ENCODE results near the gene SPRYD3.
"Not testable (repeated sequence)": the region's sequence is repeated elsewhere in the genome, so short reads cannot be mapped to it uniquely, and the experiment has no call there.

The SPRYD3 gene

GRCh38 chr12:53118751-53119300 lies 39.6 kb upstream of the SPRYD3 start:
- TF ChIP-seq, protein P1, sequence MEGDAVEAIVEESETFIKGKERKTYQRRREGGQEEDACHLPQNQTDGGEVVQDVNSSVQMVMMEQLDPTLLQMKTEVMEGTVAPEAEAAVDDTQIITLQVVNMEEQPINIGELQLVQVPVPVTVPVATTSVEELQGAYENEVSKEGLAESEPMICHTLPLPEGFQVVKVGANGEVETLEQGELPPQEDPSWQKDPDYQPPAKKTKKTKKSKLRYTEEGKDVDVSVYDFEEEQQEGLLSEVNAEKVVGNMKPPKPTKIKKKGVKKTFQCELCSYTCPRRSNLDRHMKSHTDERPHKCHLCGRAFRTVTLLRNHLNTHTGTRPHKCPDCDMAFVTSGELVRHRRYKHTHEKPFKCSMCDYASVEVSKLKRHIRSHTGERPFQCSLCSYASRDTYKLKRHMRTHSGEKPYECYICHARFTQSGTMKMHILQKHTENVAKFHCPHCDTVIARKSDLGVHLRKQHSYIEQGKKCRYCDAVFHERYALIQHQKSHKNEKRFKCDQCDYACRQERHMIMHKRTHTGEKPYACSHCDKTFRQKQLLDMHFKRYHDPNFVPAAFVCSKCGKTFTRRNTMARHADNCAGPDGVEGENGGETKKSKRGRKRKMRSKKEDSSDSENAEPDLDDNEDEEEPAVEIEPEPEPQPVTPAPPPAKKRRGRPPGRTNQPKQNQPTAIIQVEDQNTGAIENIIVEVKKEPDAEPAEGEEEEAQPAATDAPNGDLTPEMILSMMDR (IDR thresholded peaks at IDR 0.05; ENCODE audit: insufficient read depth, missing control alignments): no peak
- DNase-seq (ENCODE audit: insufficient read length, low spot score): no peak

GRCh38 chr12:53115891-53116648 lies 36.9 kb upstream of the SPRYD3 start:
- TF ChIP-seq, protein P1 (IDR thresholded peaks at IDR 0.05; ENCODE audit: insufficient read depth, missing control alignments): no peak
- DNase-seq (ENCODE audit: insufficient read length, low spot score): no peak
- FAIRE-seq: no peak

More at GRCh38 chr12:53118751-53119300, 39.6 kb upstream of the SPRYD3 start:
- FAIRE-seq: no peak

DNA sequence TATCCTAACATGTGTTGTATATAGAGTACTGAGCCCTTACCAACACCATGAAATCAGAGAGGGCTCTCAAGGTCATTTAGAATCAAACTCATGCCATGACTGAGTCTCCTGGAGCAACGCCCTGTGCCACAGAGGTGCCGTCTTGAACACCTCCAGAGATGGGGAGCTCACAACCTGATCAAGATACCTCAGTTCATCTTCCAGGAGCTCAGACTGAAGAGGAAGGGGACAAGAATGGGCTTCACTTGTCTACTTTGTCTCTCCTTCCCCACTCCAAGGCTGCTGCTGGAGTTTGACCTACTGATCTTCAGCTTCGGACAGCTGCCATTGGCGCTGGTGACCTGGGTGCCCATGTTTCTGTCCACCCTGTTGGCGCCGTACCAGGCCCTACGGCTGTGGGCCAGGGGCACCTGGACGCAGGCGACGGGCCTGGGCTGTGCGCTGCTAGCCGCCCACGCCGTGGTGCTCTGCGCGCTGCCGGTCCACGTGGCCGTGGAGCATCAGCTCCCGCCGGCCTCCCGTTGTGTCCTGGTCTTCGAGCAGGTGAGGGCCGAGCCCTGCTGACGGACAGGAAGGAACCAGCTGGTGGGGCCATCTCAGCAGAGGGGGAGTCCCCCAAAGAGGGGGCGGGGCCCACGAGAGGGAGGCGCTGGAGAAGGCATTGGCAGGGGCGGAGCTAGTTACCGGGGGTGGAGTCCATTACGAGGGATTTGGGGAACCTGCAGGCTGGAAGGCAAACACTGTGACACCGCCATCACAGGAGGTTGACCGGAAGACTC lies 36.1 kb upstream of the SPRYD3 start:
- TF ChIP-seq, protein P1 (IDR thresholded peaks at IDR 0.05; ENCODE audit: insufficient read depth, missing control alignments): no peak
- DNase-seq (ENCODE audit: insufficient read length, low spot score) (no peak), FAIRE-seq (no peak)

GRCh38 chr12:53113951-53114350 lies 34.8 kb upstream of the SPRYD3 start:
- no peak for FAIRE-seq
- DNase-seq (ENCODE audit: insufficient read length, low spot score): no peak
- TF ChIP-seq, protein P1 (IDR thresholded peaks at IDR 0.05; ENCODE audit: insufficient read depth, missing control alignments): no peak

DNA sequence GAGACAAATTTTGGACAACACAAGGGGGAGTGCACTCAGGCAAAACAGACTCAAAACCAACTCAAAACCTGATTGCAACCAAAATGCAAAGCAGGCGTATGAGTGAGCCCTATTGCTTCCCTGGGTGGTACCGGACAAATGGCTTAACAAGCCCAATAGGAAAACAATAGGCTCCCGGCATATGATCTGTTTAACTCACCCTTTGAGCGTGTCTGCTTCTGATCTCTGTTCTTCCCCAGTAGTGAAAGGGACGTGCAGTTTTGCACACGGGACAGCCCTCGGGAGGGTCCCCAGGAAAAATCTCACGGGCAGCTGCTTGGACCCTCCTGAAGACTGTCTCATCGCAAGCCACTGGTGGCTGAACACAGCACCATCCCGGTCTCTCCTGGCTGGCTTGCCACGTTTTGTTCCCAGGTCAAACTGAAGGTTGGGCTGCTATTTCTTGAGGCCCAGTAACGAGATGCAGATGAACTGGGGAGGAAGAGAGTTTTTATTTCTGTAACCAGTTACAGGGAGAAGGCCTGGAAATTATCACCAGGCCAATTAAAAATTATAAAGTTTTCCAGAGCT lies 34.0 kb upstream of the SPRYD3 start:
- TF ChIP-seq, protein P1 (IDR thresholded peaks at IDR 0.05; ENCODE audit: insufficient read depth, missing control alignments): no peak

DNA sequence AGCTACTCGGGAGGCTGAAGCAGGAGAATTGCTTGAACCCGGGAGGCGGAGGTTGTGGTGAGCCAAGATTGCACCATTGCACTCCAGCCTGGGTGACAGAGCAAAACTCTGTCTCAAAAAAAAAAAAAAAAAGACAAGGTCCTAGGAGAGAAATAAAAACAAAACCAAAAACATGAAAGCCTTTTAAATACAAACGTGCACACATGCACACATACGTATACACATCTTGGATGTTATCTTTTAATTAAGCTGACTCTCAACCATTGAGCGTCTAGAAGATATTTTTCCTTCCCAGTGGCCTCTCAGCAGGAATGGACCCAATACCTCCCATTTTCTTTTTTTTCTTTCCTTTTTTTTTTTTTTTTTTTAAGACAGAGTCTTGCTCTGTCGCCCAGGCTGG lies 33.2 kb upstream of the SPRYD3 start:
- not testable (repeated sequence) for FAIRE-seq; DNase-seq (ENCODE audit: insufficient read length, low spot score)

More for the DNA sequence above, 34.0 kb upstream of the SPRYD3 start:
- FAIRE-seq: no peak
- no peak for DNase-seq (ENCODE audit: insufficient read length, low spot score)

DNA sequence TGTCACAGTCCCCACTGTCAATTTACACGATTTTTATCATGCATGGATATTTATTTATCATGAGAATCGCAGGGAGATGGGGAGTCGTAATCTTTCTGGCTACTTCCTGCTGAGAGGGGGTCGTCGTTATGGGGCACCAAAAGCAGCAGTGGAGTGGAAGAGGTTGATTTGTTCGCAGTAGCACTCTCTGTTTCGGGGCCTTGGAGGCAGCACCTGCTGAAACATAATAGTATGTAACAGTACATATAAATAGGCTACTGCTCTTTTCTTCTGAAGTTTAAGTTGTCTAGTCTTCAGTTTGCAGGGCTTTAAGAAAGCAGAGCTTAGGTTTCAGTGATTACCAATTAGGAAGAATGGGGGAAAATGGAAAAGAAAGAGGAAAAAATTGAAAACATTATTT lies 27.9 kb upstream of the SPRYD3 start:
- TF ChIP-seq, protein P1 (IDR thresholded peaks at IDR 0.05; ENCODE audit: insufficient read depth, missing control alignments): no peak
- DNase-seq (ENCODE audit: insufficient read length, low spot score) (no peak), FAIRE-seq (no peak)
